Naive thymus-derived CD8-positive, alpha-beta T cell (primary cell): Measurements from ENCODE around the gene IL36A. TPM values are rescaled to one million over a fixed set of nuclear protein-coding genes. Genes with fewer than 3 reads are reported as not detected.
A peak's percentile ranks its signal among the peaks of the same experiment; 100 is the strongest.

Experiments used
- ATAC-seq, 2 donors: fragments of 150-1000 bp; cut with Tn5 transposase in 1 of 2; sonication (Bioruptor Pico), chemical (Tn5 transposase) in 1 of 2; 1 replicate in 1 of 2; 2 replicates in 1 of 2; pipeline ENCODE4 v1.10.0; 2021; ENCODE audit warnings: mild to moderate bottlenecking in 2 of 2, moderate library complexity in 2 of 2
- POLR2A ChIA-PET: fragments of 350-600 bp; sonication (Branson Sonifier 250); formaldehyde crosslinking; loops from one replicate; lab custom pipeline; 2021; ENCODE audit warnings: antibody characterized with exemption; lab: Charles Lee
- DNase-seq, 10 donors: peaks; one replicate each; pipeline versions ENCODE4 v3.0.0 to v3.0.0-alpha.2; 2020 to 2022
- H3K27ac Mint-ChIP-seq, 10 donors: one replicate each; pipeline ENCODE4 v1.8.0; 2020 to 2022; ENCODE audit warnings: mild to moderate bottlenecking in 10 of 10, mixed read lengths in 10 of 10, moderate library complexity in 4 of 10, inconsistent platforms in 1 of 10
- H3K27me3 Mint-ChIP-seq, 5 donors: one replicate each; pipeline ENCODE4 v1.8.0; 2021 to 2022; ENCODE audit warnings: mixed read lengths in 5 of 5
- H3K36me3 Mint-ChIP-seq, 3 donors: one replicate each; pipeline ENCODE4 v1.8.0; 2020 to 2022; ENCODE audit warnings: mixed read lengths in 3 of 3, mild to moderate bottlenecking in 2 of 3, inconsistent platforms in 1 of 3
- H3K4me1 Mint-ChIP-seq, 4 donors: one replicate each; pipeline ENCODE4 v1.8.0; 2021 to 2022; ENCODE audit warnings: mixed read lengths in 4 of 4
- H3K4me3 Mint-ChIP-seq, 10 donors: one replicate each; pipeline ENCODE4 v1.8.0; 2020 to 2022; ENCODE audit warnings: mild to moderate bottlenecking in 10 of 10, mixed read lengths in 10 of 10, moderate library complexity in 6 of 10, inconsistent platforms in 1 of 10
- H3K9me3 Mint-ChIP-seq, 9 donors: one replicate each; pipeline ENCODE4 v1.8.0; 2020 to 2022; ENCODE audit warnings: mixed read lengths in 9 of 9, mild to moderate bottlenecking in 3 of 9, inconsistent platforms in 1 of 9, moderate library complexity in 1 of 9
- polyA plus RNA-seq, 3 donors: library from polyadenylated mRNA; unstranded; fragments of 300-500 nt; fragmentation: Illumina TruSeq; gene quantifications; one replicate each; pipeline ENCODE4 v1.2.3, GENCODE V29; 2021
- total RNA-seq, 8 experiments: library from RNA in 2 of 8; stranded (reverse) in 2 of 8; gene quantifications; one replicate each; pipeline ENCODE4 v1.2.3 and lab custom pipeline; 2021 to 2026

Gene IL36A, protein sequence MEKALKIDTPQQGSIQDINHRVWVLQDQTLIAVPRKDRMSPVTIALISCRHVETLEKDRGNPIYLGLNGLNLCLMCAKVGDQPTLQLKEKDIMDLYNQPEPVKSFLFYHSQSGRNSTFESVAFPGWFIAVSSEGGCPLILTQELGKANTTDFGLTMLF
- total RNA-seq: 1 to 10 TPM; 1.2 to 2.1 TPM
- under 1 TPM in 2 of 3 donors, not detected in 1; 0.25 to 0.47 TPM for polyA plus RNA-seq
- total RNA-seq (lab: John Stamatoyannopoulos, UW): 0.06 to 1.8 (median 1.1) reads per million in 6 experiments

DNA sequence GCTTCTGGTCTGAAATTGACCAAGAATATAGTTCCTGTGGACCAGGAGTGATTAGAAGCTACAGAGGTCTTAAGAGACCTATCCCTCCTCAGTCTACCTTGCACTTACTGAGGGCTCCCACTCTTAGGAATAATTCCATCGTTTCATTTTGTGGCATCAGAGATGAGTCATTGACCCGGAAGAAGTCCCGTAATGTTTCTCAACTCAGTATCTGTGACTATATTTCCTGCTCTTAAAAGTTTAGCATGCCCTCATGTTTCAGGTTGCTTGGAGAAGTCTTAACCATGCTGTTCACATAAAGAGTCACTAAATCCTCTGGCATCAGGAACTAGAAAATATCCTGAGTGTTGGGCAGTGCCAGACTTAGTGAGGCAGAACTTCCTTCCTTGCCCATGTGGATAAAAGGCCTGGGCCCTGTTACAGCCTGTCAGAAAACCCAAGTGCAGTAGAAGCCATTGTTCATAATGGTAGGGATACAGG is at the start of gene IL36A:
TSS of gene IL36A (plus strand) at position 430 of the 480 bp plus-strand sequence. CDS start 413 bp downstream, outside the sequence.
- H3K36me3 Mint-ChIP-seq: peaks cover 0 to 22% (median 17%) of the 10 kb centered on the region in 3 donors
- peaks cover 3 to 17% (median 8%) of the 10 kb centered on the region in 4 donors for H3K4me1 Mint-ChIP-seq
- POLR2A ChIA-PET: no interaction called here
- ATAC-seq (no peak), DNase-seq (no peak)
- peak within 1 kb of the TSS in 2 of 10 donors; percentile 51 to 68 for H3K27ac Mint-ChIP-seq
- H3K4me3 Mint-ChIP-seq: no peak within 1 kb of the TSS
- H3K9me3 Mint-ChIP-seq: peaks cover 13 to 21% (median 17%) of the 10 kb centered on the region in 9 donors
- peaks cover 0 to 2% (median 0%) of the 10 kb centered on the region in 5 donors for H3K27me3 Mint-ChIP-seq

- Mint-ChIP-seq H3K4me3 (no peak overlapping the region), H3K27ac (no peak overlapping the region), H3K36me3 (no peaks in the 10 kb centered on the region), H3K4me1 (no peaks in the 10 kb centered on the region), H3K9me3 (peaks cover 0 to 4% (median 0%) of the 10 kb centered on the region in 9 donors), H3K27me3 (peaks cover 0 to 3% (median 0%) of the 10 kb centered on the region in 5 donors)
- DNase-seq (no peak), ATAC-seq (no peak)
- POLR2A ChIA-PET: no interaction called here
Observed at GRCh38 chr2:112957511-112957910, 47.7 kb upstream of the IL36A start.

DNA sequence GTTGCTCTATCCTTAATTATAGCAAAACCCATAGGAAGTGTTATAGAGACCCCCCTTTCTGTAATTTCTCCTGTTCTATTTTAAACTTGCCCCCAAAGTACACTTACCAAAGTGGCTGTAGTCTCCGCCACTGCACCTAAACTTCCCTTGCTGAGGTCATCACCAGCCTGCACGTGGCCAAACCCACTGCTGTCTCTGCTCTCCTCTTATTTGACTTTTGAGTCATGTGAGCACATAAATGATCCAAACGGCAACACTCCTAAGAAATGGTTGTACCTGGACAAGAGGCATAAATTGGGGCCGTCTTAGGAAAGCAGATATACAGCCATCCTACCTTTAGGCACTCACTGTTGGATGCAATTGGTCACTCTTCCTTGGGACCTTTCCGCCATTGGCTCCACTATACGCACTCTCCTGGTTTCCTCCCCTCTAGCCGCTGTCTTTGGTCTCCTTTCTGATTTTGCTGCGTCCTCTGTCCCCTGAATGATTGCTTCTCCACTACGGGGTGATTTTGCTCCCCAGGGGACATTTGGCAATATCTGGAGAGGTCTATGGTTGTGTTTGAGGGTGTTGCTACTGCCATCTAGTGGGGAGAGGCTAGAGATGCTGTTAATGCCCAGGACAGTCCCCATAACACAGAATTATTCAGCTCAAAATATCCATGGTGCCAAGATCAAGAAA is 46.7 kb upstream of the IL36A start:
- Mint-ChIP-seq H3K36me3 (no peaks in the 10 kb centered on the region), H3K27ac (no peak overlapping the region), H3K27me3 (peaks cover 0 to 1% (median 0%) of the 10 kb centered on the region in 5 donors), H3K9me3 (no peaks in the 10 kb centered on the region), H3K4me3 (no peak overlapping the region), H3K4me1 (no peaks in the 10 kb centered on the region)
- ATAC-seq: peak; percentile 80 to 87
- POLR2A ChIA-PET: no interaction called here
- peak in 8 of 10 donors; percentile 21 to 68 (median 44) for DNase-seq

DNA sequence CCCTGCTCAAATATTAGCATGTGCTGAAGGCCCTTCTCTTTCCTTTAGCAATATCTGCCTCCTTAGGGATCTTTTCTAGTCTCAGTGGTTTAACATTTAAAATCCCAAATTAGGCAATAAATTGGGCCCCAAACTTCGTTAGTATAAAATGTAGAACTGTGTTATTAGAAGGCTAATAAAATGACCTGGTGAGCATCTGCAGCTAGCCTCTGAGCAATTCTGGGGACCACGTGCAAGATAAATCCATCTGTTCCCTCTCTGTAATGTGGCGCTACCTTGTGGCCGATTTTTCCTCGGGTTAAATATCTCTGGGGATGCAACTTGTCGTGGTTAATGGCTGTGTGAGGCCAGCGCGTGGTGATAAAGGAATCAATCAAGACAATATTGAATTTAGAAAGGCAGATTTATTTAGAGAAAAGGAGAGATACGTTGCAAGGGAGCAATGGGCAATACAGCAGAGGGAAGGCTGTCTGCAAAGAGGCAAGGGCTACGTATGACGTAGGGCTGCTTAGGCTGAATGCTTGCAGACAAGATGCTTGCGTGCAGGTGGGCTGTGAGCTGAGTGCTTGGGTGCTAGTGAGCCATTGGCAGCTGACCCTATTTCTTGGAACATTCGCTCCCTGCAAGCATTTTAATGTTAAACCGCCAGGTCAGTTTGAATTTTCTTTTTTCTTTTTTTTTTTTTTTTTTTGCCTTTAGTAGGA is 46.0 kb upstream of the IL36A start:
- no peak overlapping the region for H3K27ac Mint-ChIP-seq
- H3K9me3 Mint-ChIP-seq: no peaks in the 10 kb centered on the region
- H3K4me1 Mint-ChIP-seq: no peaks in the 10 kb centered on the region
- H3K27me3 Mint-ChIP-seq: no peaks in the 10 kb centered on the region
- ATAC-seq (no peak), DNase-seq (peak in 1 of 10 donors; percentile 6)
- POLR2A ChIA-PET: interaction anchor here (0.6 kb wide), 1 partner anchor 95 kb away, joined by 3 read pairs; no protein-coding TSS in a partner anchor
- H3K36me3 Mint-ChIP-seq: no peaks in the 10 kb centered on the region
- H3K4me3 Mint-ChIP-seq: no peak overlapping the region

- POLR2A ChIA-PET: no interaction called here
- no peaks in the 10 kb centered on the region for H3K27me3 Mint-ChIP-seq
- H3K4me1 Mint-ChIP-seq: no peaks in the 10 kb centered on the region
Observed at GRCh38 chr2:112960230-112960825, 44.9 kb upstream of the IL36A start.

GRCh38 chr2:112962308-112963175 is 42.7 kb upstream of the IL36A start:
- DNase-seq (no peak), ATAC-seq (no peak)
- H3K27ac Mint-ChIP-seq: no peak overlapping the region
- no peaks in the 10 kb centered on the region for H3K9me3 Mint-ChIP-seq
- POLR2A ChIA-PET: no interaction called here
- no peaks in the 10 kb centered on the region for H3K27me3 Mint-ChIP-seq
- no peaks in the 10 kb centered on the region for H3K4me1 Mint-ChIP-seq
- no peaks in the 10 kb centered on the region for H3K36me3 Mint-ChIP-seq
- no peak overlapping the region for H3K4me3 Mint-ChIP-seq

More at GRCh38 chr2:112960230-112960825, 44.9 kb upstream of the IL36A start:
- ATAC-seq (no peak), DNase-seq (no peak)
- H3K4me3 Mint-ChIP-seq: no peak overlapping the region
- no peaks in the 10 kb centered on the region for H3K9me3 Mint-ChIP-seq
- peak overlapping the region in 1 of 10 donors; percentile 30 for H3K27ac Mint-ChIP-seq
- no peaks in the 10 kb centered on the region for H3K36me3 Mint-ChIP-seq

GRCh38 chr2:112967023-112967422 is 38.2 kb upstream of the IL36A start:
- POLR2A ChIA-PET: interaction anchor here (0.9 kb wide), 1 partner anchor 19 kb away, joined by 3 read pairs; no protein-coding TSS in a partner anchor
- Mint-ChIP-seq H3K36me3 (peaks cover 0 to 7% (median 6%) of the 10 kb centered on the region in 3 donors), H3K27me3 (no peaks in the 10 kb centered on the region), H3K4me1 (peaks cover 1 to 10% (median 8%) of the 10 kb centered on the region in 4 donors), H3K9me3 (peaks cover 0 to 19% (median 3%) of the 10 kb centered on the region in 9 donors), H3K27ac (no peak overlapping the region), H3K4me3 (no peak overlapping the region)
- no peak for ATAC-seq
- no peak for DNase-seq

DNA sequence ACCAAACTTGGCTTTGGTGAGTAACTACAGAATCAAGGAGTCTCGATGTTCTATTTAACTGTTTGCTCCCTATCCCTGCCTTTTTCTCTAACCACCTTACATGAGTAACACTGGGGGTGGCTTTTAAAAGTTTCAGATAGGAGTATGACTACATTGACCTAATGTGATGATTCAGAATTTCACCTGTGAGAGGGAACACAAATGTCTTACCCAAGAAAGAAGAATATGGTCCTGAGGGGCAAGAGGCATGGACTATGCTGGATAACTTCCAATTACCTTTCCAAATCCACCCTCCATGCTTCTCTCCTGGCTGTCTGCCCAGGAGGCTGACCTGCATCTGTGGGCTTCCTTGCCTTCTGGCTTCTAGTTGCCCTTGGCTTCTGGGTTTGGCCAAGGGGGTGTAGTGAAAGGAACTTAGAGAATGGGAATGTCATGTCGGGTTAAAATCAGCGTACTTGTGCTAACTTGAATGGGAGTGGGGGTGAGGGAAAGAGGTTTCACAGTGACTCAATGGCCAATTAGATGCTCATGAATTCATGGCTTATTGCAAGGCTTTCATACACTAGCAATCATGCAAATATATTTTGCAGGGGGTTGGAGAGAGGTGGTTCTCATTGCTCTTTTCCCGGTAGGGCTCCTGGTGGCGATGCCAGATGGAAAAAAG is 32.7 kb upstream of the IL36A start:
- ATAC-seq: no peak
- POLR2A ChIA-PET: no interaction called here
- H3K4me1 Mint-ChIP-seq: peaks cover 5 to 17% (median 12%) of the 10 kb centered on the region in 4 donors
- no peak overlapping the region for H3K4me3 Mint-ChIP-seq
- H3K9me3 Mint-ChIP-seq: peaks cover 0 to 19% (median 3%) of the 10 kb centered on the region in 9 donors
- H3K27me3 Mint-ChIP-seq: peaks cover 0 to 5% (median 0%) of the 10 kb centered on the region in 5 donors
- no peak for DNase-seq
- H3K36me3 Mint-ChIP-seq: peaks cover 0 to 7% (median 6%) of the 10 kb centered on the region in 3 donors
- no peak overlapping the region for H3K27ac Mint-ChIP-seq

DNA sequence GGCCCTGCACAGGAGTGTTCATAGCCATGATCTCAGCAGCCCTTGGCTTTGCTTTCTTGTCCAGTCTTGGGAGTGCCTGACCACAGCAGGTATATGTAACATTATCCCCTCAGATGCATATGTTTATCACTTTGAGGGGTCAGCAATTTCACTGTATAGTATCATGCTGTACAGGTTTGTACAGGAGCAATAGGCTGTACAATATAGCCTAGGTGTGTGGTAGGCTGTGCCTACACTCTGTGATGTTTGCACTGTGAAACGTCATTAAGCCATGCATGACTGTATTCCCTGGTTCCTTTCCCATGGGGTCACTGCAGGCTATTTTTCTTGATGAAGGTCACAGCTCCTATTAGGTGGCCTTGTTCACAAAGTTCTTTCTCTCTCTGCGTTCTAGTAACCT is 32.1 kb upstream of the IL36A start:
- no peak for ATAC-seq
- no peak overlapping the region for H3K27ac Mint-ChIP-seq
- peaks cover 0 to 5% (median 0%) of the 10 kb centered on the region in 5 donors for H3K27me3 Mint-ChIP-seq
- H3K4me3 Mint-ChIP-seq: no peak overlapping the region
- POLR2A ChIA-PET: no interaction called here
- H3K4me1 Mint-ChIP-seq: peaks cover 5 to 20% (median 12%) of the 10 kb centered on the region in 4 donors
- peaks cover 0 to 6% (median 4%) of the 10 kb centered on the region in 3 donors for H3K36me3 Mint-ChIP-seq
- peaks cover 0 to 19% (median 3%) of the 10 kb centered on the region in 9 donors for H3K9me3 Mint-ChIP-seq
- no peak for DNase-seq

GRCh38 chr2:112977559-112978056 is 27.7 kb upstream of the IL36A start, which contains the start of gene IL36G:
TSS of gene IL36G (plus strand) at chr2:112978006. CDS start at chr2:112978639, 633 bp downstream.
- no peaks in the 10 kb centered on the region for H3K9me3 Mint-ChIP-seq
- H3K27me3 Mint-ChIP-seq: peaks cover 0 to 5% (median 0%) of the 10 kb centered on the region in 5 donors
- DNase-seq (no peak), ATAC-seq (no peak)
- H3K36me3 Mint-ChIP-seq: no peaks in the 10 kb centered on the region
- H3K4me3 Mint-ChIP-seq: no peak within 1 kb of the TSS
- peak within 1 kb of the TSS in 4 of 10 donors; percentile 31 to 50 (median 46) for H3K27ac Mint-ChIP-seq
- peaks cover 10 to 21% (median 15%) of the 10 kb centered on the region in 4 donors for H3K4me1 Mint-ChIP-seq
- POLR2A ChIA-PET: interaction anchor here (1.5 kb wide), 1 partner anchor 19 kb away, joined by 3 read pairs; no protein-coding TSS in a partner anchor

- POLR2A ChIA-PET: interaction anchor here (1.0 to 1.2 kb wide), 2 partner anchors 13 to 17 kb away, joined by 3 read pairs; no protein-coding TSS in a partner anchor
Observed at GRCh38 chr2:112979731-112980130, 25.5 kb upstream of the IL36A start.

More at GRCh38 chr2:112979731-112980130, 25.5 kb upstream of the IL36A start:
- no peaks in the 10 kb centered on the region for H3K36me3 Mint-ChIP-seq
- H3K27me3 Mint-ChIP-seq: peaks cover 0 to 5% (median 0%) of the 10 kb centered on the region in 5 donors
- no peak overlapping the region for H3K4me3 Mint-ChIP-seq
- peaks cover 14 to 26% (median 20%) of the 10 kb centered on the region in 4 donors for H3K4me1 Mint-ChIP-seq
- ATAC-seq: no peak
- H3K9me3 Mint-ChIP-seq: no peaks in the 10 kb centered on the region
- DNase-seq: no peak
- H3K27ac Mint-ChIP-seq: peak overlapping the region in 3 of 10 donors; percentile 37 to 50 (median 47)
